ENCODE results near the gene ITGA8.

GRCh38 chr10:15730341-15730740 is 10.6 kb upstream of the ITGA8 start:
- TF ChIP-seq CTCF (IDR thresholded peaks at IDR 0.05; ENCODE audit: low read length) (no peak), EZH2 (IDR thresholded peaks at IDR 0.05; ENCODE audit: borderline replicate concordance, low read length) (no peak)

All from OCI-LY1 (cell line).